Pons (tissue), 1 donor: ENCODE results near the gene BAHCC1.
A peak's percentile ranks its signal among the peaks of the same experiment; 100 is the strongest.
"Not testable (repeated sequence)": the region's sequence is repeated elsewhere in the genome, so short reads cannot be mapped to it uniquely, and the experiment has no call there.

Experiments used
- DNase-seq: peaks from one replicate; pipeline ENCODE4 v3.0.0-alpha.2; 2016; ENCODE audit warnings: low spot score

Gene BAHCC1

GRCh38 chr17:81394921-81395599 lies at the start of gene BAHCC1:
Gene BAHCC1 (plus strand): TSS chr17:81395457. CDS start chr17:81399740, 4,283 bp downstream.
- peak; percentile 99 for DNase-seq

DNA sequence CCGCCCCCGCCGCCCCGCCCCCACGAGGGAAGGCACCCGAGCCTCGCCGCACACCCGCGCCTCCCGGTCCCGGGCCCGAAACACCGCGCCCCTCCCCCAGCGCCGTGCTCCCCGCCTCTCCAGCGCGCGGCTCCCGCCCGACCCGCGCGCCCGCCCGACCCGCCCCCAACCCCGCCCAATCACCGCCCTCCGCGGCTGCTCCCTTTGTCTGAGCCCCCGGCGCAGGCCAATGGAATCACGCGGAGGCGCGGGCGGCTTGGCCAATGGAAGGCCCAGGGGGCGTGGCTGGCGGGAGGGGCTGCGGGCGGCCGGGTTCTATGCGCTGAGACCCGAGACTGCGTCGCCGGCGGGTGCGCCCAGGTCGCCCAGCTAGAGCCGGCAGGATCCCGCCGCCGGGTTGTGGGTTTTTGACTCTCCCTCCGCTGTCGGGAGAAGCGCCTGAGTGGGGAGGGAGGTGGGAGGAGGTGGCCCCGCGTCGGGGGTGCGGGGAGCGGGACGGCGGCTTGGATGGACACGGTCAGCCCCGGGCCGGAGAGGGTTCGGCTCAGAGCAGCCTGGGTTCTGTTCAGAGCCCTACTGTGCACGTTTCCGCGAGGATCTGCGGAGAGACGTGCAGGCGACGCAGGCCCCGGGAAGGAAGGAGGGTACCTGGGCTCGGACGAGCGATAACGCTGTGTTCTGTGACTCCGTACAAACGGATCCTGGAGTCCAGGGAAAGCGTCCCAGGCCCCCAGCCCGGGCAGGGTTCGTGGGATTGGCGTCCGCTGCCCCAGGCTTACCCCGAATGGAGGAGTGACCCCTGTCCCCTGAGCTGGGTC lies 49.0 kb upstream of the BAHCC1 start:
- DNase-seq: peak; percentile 96

GRCh38 chr17:81346908-81347349 lies 48.3 kb upstream of the BAHCC1 start:
- no peak for DNase-seq

DNA sequence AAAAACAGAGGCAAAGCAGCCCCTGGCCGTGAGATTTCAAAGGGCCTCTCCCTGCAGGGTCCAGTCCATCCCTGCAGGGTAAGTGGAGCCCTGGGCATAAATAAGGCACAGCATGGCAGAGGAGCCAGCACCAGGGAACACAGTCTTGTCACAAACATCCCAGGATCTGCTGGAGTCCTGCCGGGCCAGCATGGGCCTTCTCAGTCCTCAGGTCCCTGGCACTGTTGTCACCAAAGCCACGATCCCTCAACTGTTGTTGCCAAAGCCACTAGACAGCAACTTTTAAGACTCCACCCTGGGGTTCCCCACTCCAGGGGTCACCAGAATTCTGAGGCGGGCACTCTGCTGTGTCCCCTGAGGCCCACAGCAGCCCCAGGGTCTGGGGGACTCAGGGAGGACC lies 47.8 kb upstream of the BAHCC1 start:
- DNase-seq: no peak

GRCh38 chr17:81348097-81349055 lies 46.9 kb upstream of the BAHCC1 start:
- DNase-seq: no peak

GRCh38 chr17:81349397-81350319 lies 45.6 kb upstream of the BAHCC1 start:
- no peak for DNase-seq

DNA sequence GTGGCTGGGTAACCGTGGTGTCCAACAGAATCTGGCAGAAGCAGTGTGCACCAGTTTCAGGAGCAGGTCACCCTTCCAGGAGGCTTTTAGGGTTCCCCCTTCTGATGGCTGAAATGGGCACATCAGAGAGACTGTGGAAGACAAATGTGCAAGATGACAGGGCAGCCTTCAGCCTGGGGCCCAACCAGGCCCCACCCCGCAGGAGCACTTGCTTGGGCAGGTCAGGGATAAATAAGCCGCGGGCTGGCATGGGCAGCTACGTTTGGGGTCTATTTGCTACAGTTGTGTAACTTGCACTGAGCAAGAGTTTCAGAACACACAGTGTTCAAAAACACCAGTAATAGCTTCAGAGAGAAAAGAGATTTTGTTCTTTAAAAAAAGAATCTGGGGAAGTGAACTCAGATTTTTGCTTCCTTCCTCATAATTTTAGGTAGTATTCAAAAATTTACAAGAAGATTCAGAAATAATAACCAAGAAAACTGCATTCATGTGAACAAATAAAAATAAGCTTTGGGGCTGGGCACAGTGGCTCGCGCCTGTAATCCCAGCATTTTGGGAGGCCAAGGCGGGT lies 44.9 kb upstream of the BAHCC1 start:
- DNase-seq: no peak

DNA sequence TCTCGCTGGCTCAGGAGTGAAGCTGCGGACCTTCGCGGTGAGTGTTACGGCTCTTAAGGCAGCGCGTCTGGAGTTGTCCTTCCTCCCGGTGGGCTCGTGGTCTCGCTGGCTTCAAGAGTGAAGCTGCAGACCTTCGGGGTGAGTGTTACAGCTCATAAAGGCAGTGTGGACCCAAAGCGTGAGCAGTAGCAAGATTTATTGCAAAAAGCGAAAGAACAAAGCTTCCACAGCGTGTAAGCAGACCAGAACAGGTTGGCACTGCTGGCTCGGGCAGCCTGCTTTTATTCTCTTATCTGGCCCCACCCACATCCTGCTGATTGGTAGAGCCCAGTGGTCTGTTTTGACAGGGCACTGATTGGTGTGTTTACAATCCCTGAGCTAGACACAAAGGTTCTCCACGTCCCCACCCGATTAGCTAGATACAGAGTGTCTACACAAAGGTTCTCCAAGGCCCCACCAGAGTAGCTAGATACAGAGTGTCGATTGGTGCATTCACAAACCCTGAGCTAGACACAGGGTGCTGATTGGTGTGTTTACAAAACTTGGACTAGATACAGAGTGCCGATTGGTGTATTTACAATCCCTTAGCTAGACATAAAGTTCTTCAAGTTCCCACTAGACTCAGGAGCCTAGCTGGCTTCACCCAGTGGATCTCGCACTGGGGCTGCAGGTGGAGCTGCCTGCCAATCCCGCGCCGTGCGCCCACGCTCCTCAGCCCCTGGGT lies 43.8 kb upstream of the BAHCC1 start:
- not testable (repeated sequence) for DNase-seq

DNA sequence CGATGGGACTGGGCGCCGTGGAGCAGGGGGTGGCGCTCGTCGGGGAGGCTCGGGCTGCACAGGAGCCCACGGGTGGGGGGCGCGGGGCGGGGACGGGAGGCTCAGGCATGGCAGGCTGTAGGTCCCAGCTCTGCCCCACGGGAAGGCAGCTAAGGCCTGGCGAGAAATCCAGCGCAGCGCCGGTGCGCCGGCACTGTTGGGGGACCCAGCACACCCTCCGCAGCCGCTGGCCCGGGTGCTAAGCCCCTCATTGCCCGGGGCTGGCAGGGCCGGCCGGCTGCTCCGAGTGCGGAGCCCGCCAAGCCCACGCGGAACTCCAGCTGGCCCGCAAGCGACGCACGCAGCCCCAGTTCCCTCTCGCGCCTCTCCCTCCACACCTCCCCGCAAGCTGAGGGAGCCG lies 43.2 kb upstream of the BAHCC1 start:
- DNase-seq: not testable (repeated sequence)

- no peak for DNase-seq
Observed at GRCh38 chr17:81354252-81354953, 40.9 kb upstream of the BAHCC1 start.

DNA sequence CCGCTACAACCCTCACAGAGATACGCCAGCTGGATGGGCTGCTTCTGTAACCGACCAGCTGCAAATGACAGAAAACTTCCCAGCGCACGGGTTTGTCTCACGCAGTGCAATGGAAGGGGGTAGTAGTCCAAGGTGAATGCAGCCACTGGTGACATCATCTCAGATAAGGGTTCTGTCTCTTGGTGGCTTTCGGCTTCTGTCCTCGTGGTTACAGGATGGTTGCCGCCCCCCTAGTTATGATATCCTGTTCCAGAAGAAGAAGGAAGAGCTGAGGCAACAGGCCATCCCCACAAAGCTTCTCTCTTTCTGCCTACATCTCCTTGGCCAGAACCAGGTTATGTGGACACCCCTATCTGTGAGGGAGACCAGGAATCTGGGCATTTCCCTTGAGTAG lies 40.3 kb upstream of the BAHCC1 start:
- no peak for DNase-seq

GRCh38 chr17:81359218-81359617 lies 36.0 kb upstream of the BAHCC1 start:
- DNase-seq: no peak

GRCh38 chr17:81362001-81362400 lies 33.3 kb upstream of the BAHCC1 start:
- DNase-seq: not testable (repeated sequence)

GRCh38 chr17:81364278-81365147 lies 30.7 kb upstream of the BAHCC1 start:
- no peak for DNase-seq

- DNase-seq: no peak
Observed at GRCh38 chr17:81365148-81365600, 30.1 kb upstream of the BAHCC1 start.

DNA sequence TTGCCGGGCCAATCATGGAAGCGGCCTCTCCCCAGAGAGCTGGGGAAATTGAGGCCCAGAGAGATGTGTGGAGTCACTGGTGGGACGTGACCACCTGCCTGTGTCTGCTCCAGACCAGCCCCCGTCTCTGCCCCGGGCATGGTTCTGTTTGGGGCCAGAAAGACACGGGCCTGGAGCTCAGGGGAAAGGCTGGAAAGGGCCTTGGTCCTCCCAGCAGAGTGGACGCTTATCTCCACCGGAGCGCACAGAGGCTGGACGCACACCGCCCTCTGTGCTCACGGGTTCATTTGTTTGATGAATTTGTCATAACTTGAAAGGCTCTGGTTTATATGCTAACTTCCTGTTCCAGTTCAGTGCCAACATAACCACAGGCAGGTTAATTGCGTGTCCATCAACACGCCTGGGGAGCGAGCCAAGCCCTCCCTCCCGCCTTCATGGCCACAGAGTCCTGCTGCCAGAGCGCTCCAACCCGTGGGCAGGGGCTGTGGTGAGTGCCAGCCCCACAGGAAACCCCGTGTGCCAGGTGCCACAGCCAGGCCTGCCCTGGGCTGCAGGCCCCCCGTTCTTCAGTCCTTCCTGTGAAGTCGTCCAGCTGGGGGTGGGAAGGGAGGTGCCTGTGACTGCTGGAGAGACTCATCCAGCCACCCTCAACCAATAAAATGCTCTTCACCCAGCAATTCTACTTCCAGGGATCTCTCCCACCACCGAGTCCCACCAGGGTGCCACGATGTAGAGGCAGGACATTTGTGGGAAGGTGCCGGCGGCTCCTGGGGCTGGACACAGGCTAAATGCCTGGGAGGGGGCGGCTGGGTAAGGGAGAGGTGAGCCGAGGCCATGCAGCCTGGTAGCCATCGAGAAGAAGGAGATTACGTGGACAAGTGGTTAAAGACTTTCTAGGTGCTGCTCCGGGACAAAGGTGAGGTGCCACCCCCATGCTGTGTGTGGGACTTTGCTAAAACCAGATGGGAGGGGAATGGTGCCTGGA lies 29.4 kb upstream of the BAHCC1 start:
- no peak for DNase-seq

GRCh38 chr17:81366648-81367047 lies 28.6 kb upstream of the BAHCC1 start:
- DNase-seq: no peak
